HG02981 (cell line): ENCODE data around the gene ZNF416.

Experiments
- ATAC-seq: cut with Tn5 transposase; IDR thresholded peaks from one replicate; pipeline ENCODE4 v1.9.1; 2021; ENCODE audit warnings: mild to moderate bottlenecking, moderate library complexity; ENCODE audit not compliant: unreplicated experiment

Gene ZNF416

GRCh38 chr19:57578487-57579205 lies at the start of gene ZNF416:
TSS of gene ZNF416 (minus strand) at chr19:57578911. CDS start at chr19:57578704, 207 bp downstream.
- ATAC-seq: peak; percentile 90

- no peak for ATAC-seq
These were observed 44.4 kb upstream of the ZNF416 start for GRCh38 chr19:57623091-57623490.

- ATAC-seq: no peak
These were observed 42.1 kb upstream of the ZNF416 start for GRCh38 chr19:57620673-57621348.

GRCh38 chr19:57615346-57615745 lies 36.6 kb upstream of the ZNF416 start:
- no peak for ATAC-seq

- peak; percentile 96 for ATAC-seq
These were observed 35.4 kb upstream of the ZNF416 start, which contains the start of gene ZNF134 for GRCh38 chr19:57613941-57614743. TSS of gene ZNF134 (plus strand) at chr19:57614242. CDS start at chr19:57619469, 5,227 bp downstream.

GRCh38 chr19:57611113-57611512 lies 32.4 kb upstream of the ZNF416 start:
- no peak for ATAC-seq

- no peak for ATAC-seq
These were observed 28.2 kb upstream of the ZNF416 start for GRCh38 chr19:57606931-57607330.

GRCh38 chr19:57599761-57600383 lies 21.2 kb upstream of the ZNF416 start, which contains the start of gene ZNF530:
TSS of gene ZNF530 (plus strand) at chr19:57599885. CDS start at chr19:57604346, 4,461 bp downstream.
- peak; percentile 87 for ATAC-seq

- ATAC-seq: peak; percentile 14
These were observed 20.7 kb upstream of the ZNF416 start for GRCh38 chr19:57599377-57599760.

GRCh38 chr19:57587529-57587928 lies 8.8 kb upstream of the ZNF416 start:
- no peak for ATAC-seq

- ATAC-seq: peak; percentile 86
These were observed 5.1 kb upstream of the ZNF416 start, which contains the start of gene ZIK1 for GRCh38 chr19:57583521-57584416. TSS of gene ZIK1 (plus strand) at chr19:57584145. CDS start at chr19:57584357, 212 bp downstream.

- no peak for ATAC-seq
These were observed 4.4 kb upstream of the ZNF416 start for GRCh38 chr19:57583104-57583520.

GRCh38 chr19:57576661-57577060 lies 2.0 kb downstream of the ZNF416 start:
- no peak for ATAC-seq

GRCh38 chr19:57572415-57572947 lies 6.2 kb downstream of the ZNF416 start:
- ATAC-seq: no peak

- ATAC-seq: no peak
These were observed 8.0 kb downstream of the ZNF416 start for GRCh38 chr19:57570707-57571106.

- no peak for ATAC-seq
These were observed 12.1 kb downstream of the ZNF416 start for GRCh38 chr19:57566396-57567265.

- ATAC-seq: no peak
These were observed 15.2 kb downstream of the ZNF416 start for GRCh38 chr19:57563547-57563946.

GRCh38 chr19:57560049-57560491 lies 18.6 kb downstream of the ZNF416 start:
- no peak for ATAC-seq
